Activated CD4-positive, alpha-beta T cell treated with anti-CD3 and anti-CD28 coated beads for 24 hours (primary cell): ENCODE results near the gene ABR.
"Not testable (repeated sequence)": the region's sequence is repeated elsewhere in the genome, so short reads cannot be mapped to it uniquely, and the experiment has no call there.

Source experiments
- DNase-seq, 2 donors: peaks; one replicate each; pipeline ENCODE4 v3.0.0-alpha.2; 2020; ENCODE audit warnings: low read depth in 2 of 2

ABR gene

GRCh38 chr17:1095090-1095852 lies 84.5 kb downstream of the ABR start:
- no peak for DNase-seq

- DNase-seq = no peak
These were observed 85.2 kb downstream of the ABR start for GRCh38 chr17:1094591-1094990.

GRCh38 chr17:1091900-1092299 lies 87.9 kb downstream of the ABR start:
- no peak for DNase-seq

GRCh38 chr17:1091190-1091534 lies 88.6 kb downstream of the ABR start:
- DNase-seq = no peak

GRCh38 chr17:1090465-1091189 lies 89.2 kb downstream of the ABR start:
- DNase-seq = no peak

- no peak for DNase-seq
These were observed 89.9 kb downstream of the ABR start for GRCh38 chr17:1089915-1090314.

GRCh38 chr17:1087381-1088241 lies 92.2 kb downstream of the ABR start:
- no peak for DNase-seq

- DNase-seq = no peak
These were observed 96.2 kb downstream of the ABR start for GRCh38 chr17:1083451-1084187.

GRCh38 chr17:1082579-1082978 lies 97.2 kb downstream of the ABR start:
- no peak for DNase-seq

GRCh38 chr17:1078831-1079561 lies 100.8 kb downstream of the ABR start:
- no peak for DNase-seq

GRCh38 chr17:1077986-1078711 lies 101.6 kb downstream of the ABR start:
- no peak for DNase-seq

GRCh38 chr17:1077581-1077985 lies 102.2 kb downstream of the ABR start:
- no peak for DNase-seq

GRCh38 chr17:1076982-1077302 lies 102.8 kb downstream of the ABR start:
- no peak for DNase-seq

- DNase-seq = no peak
These were observed 103.3 kb downstream of the ABR start for GRCh38 chr17:1076299-1076981.

- no peak for DNase-seq
These were observed 104.7 kb downstream of the ABR start for GRCh38 chr17:1074886-1075605.

GRCh38 chr17:1073963-1074625 lies 105.7 kb downstream of the ABR start:
- not testable (repeated sequence) for DNase-seq

- DNase-seq = no peak
These were observed 106.4 kb downstream of the ABR start for GRCh38 chr17:1073241-1073962.

- no peak for DNase-seq
These were observed 107.2 kb downstream of the ABR start for GRCh38 chr17:1072551-1072961.
